IPS-NIHi7 (cell line): Measurements from ENCODE around the gene PDPK1.
"Not testable (repeated sequence)": the region's sequence is repeated elsewhere in the genome, so short reads cannot be mapped to it uniquely, and the experiment has no call there.

Source experiments
- DNase-seq: peaks from one replicate; pipeline ENCODE4 v3.0.0; 2012; ENCODE audit warnings: mixed read lengths; ENCODE audit errors: extremely low spot score

PDPK1 gene

GRCh38 chr16:2611877-2612276, 74.1 kb downstream of the PDPK1 start:
- not testable (repeated sequence) for DNase-seq

- not testable (repeated sequence) for DNase-seq
Observed at GRCh38 chr16:2613251-2613650, 75.4 kb downstream of the PDPK1 start.

GRCh38 chr16:2614761-2615191, 77.0 kb downstream of the PDPK1 start:
- no peak for DNase-seq

GRCh38 chr16:2618964-2619363, 81.1 kb downstream of the PDPK1 start:
- DNase-seq, result not testable (repeated sequence)

GRCh38 chr16:2619628-2620027, 81.8 kb downstream of the PDPK1 start:
- DNase-seq, result not testable (repeated sequence)

- DNase-seq, result not testable (repeated sequence)
Observed at GRCh38 chr16:2620870-2621269, 83.0 kb downstream of the PDPK1 start.

GRCh38 chr16:2621395-2621794, 83.6 kb downstream of the PDPK1 start:
- DNase-seq, result not testable (repeated sequence)

GRCh38 chr16:2627075-2627474, 89.3 kb downstream of the PDPK1 start:
- not testable (repeated sequence) for DNase-seq

GRCh38 chr16:2631203-2631602, 93.4 kb downstream of the PDPK1 start:
- DNase-seq, result not testable (repeated sequence)

- not testable (repeated sequence) for DNase-seq
Observed at GRCh38 chr16:2632291-2632690, 94.5 kb downstream of the PDPK1 start.

GRCh38 chr16:2639071-2639721, 101.4 kb downstream of the PDPK1 start:
- not testable (repeated sequence) for DNase-seq

- not testable (repeated sequence) for DNase-seq
Observed at GRCh38 chr16:2639722-2640072, 101.9 kb downstream of the PDPK1 start.

- DNase-seq, result not testable (repeated sequence)
Observed at GRCh38 chr16:2642561-2642960, 104.7 kb downstream of the PDPK1 start.

- DNase-seq, result not testable (repeated sequence)
Observed at GRCh38 chr16:2644754-2645453, 107.1 kb downstream of the PDPK1 start.

GRCh38 chr16:2651268-2651871, 113.5 kb downstream of the PDPK1 start:
- DNase-seq, result not testable (repeated sequence)
